GM12874 (cell line): ENCODE data around the gene DNPH1.

Experiments
- TF ChIP-seq, protein P1 (sequence below): IDR thresholded peaks from 2 replicates; pipeline ENCODE4 v1.5.1; 2011; ENCODE audit warnings: low read depth, mild to moderate bottlenecking, control low read depth, low read length, moderate library complexity; ENCODE audit not compliant: insufficient read depth

DNPH1 gene

DNA sequence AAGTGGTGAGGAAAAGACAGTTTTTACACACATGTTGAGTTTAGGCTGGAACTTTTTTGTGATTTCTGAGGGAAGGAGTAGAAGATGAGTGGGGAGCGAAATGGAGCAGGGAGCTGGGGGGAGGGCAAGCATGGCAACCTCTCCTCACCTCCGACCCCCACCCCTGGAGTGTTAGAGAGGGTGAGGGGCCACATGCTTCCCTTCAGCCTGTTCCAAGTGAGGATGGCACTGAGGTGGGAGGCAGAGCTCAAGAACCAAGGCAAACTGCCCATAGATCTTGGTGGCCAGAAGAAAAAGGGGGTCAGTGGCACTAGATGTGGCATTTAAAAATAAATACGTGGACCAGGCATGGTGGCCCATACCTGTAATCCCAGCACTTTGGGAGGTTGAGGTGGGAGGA, 18.8 kb upstream of the DNPH1 start:
- TF ChIP-seq, protein P1, sequence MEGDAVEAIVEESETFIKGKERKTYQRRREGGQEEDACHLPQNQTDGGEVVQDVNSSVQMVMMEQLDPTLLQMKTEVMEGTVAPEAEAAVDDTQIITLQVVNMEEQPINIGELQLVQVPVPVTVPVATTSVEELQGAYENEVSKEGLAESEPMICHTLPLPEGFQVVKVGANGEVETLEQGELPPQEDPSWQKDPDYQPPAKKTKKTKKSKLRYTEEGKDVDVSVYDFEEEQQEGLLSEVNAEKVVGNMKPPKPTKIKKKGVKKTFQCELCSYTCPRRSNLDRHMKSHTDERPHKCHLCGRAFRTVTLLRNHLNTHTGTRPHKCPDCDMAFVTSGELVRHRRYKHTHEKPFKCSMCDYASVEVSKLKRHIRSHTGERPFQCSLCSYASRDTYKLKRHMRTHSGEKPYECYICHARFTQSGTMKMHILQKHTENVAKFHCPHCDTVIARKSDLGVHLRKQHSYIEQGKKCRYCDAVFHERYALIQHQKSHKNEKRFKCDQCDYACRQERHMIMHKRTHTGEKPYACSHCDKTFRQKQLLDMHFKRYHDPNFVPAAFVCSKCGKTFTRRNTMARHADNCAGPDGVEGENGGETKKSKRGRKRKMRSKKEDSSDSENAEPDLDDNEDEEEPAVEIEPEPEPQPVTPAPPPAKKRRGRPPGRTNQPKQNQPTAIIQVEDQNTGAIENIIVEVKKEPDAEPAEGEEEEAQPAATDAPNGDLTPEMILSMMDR: no peak

DNA sequence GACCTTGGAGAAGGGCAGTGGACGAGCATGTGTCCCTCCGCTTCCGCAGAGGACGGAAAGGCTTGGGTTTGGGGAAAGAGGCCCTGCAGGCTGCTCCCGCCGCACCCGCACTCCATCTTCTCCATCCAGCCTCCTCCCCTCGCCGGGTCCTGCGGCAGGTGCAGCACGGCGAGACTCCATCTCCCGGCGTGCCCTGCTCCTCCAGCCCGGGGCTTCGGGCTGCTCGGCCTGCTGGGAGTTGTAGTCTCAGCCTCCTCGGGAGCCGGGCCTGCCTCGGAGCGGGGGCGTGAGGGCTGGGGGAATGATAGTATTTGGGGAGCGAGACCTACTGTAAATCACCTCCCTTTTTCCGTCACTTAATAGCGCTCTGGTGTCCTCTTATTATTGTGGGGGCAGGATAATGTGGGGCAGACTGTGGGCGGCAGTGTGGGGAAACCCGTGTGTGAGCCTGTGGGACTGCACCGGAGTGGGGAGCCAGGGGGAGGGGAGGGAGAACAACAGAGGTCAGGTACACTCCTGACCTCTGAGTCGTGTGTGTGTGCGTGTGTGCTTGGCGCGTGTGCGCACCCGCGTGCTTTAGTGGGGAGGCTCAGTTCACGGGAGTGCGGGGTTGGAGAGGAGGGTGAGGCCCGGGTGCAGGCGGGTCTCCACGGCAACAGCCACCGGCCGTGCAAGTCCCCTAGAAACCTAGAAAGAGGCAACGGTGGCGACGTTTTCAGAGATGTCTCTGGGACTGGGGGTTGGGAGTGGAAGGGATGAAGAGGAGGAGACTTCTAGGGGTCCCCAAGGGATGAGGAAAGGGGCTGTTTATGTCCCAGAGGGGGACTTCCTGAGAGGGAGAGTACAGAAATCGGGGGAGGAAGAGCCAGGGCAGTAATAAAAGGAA, 18.1 kb upstream of the DNPH1 start:
- TF ChIP-seq, protein P1: no peak

- TF ChIP-seq, protein P1: no peak
Measured at GRCh38 chr6:43246301-43247113, 17.2 kb upstream of the DNPH1 start.

DNA sequence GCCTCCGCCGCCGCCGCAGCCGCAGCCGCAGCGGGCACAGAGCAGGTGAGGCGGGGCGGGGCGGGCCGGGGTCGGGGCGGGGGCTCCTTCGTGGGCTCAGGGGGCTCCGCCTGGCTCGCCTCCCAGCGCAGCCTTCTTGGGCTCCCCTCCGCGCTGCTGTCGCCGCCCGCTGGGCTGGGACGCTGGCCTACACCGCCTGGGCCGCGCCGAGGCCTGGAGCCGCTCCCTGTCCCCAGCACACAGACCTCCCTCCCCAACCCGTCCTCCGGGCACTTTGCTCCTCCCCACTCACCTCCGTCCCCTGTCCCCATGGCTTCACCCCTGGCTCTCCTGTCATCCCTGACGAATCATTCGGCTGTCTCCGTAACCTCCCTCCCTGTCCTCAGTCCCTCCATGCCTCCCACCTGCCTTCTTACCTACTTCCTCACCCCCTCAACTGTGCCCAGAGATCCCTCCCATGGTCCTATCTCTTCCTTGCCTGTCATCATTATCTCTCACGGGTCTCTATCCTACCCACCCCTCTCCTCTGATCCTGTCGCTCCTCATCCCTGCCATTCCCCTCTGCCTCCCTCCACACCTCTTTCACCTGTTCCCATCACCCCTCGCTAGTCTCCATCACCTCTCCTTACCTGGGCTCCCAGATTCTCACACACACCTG, 14.5 kb upstream of the DNPH1 start:
- TF ChIP-seq, protein P1: no peak

DNA sequence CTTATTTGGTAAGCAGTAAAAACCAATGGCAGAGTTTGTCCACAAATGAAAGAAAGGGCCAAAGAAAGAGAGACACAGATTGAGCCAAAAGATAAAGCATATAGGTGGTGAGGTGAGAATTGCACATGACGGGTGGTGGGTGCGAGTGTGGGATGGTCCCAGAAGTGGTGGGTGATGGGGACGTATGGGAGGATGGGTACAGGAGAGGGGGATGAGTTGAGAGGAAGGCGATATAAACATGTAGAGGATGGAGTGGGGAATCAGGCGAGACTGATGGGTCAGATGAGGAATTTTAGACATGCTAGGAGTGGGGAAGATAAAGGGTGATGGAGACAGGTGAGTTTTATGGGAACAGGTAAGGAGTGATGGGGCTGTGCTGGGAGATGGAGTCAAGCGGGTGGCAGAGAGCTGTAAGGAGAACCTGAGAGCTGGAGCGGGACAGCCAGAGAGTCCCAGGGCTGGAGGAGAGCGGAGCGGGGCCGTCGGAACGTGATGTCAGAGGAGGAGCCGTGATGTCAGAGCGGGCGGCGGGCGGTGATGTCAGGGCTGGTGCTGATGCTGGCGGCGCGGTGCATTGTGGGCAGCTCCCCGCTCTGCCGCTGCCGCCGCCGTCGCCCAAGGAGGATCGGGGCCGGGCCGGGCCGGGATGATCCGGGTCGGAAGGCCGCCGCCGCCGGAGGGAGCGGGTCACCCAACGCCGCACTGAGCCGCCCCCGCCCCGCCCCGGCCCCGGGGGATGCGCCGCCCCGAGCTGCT, 13.8 kb upstream of the DNPH1 start, which contains the start of gene TTBK1:
Gene TTBK1 (plus strand): TSS at position 574 of the 756 bp plus-strand sequence. CDS start 3,180 bp downstream, outside the sequence.
- TF ChIP-seq, protein P1: no peak

GRCh38 chr6:43241446-43241845, 12.2 kb upstream of the DNPH1 start:
- TF ChIP-seq, protein P1: no peak
